Activated T-helper 2 cell treated with anti-CD3 and anti-CD28 coated beads, Interferon-gamma antibody, Interleukin-2, Interleukin-4, amounts not matched to agents 10 μg/mL and 5 μg/mL and 100 μg/mL, durations not matched to agents 14 hours and 24 hours and 36 hours (primary cell): ENCODE measurements around the gene FAM13C. TPM values are rescaled to one million over a fixed set of nuclear protein-coding genes. Genes with fewer than 3 reads are reported as not detected.

ENCODE experiments used
- DNase-seq: peaks from one replicate; pipeline ENCODE4 v3.0.0; 2021; ENCODE audit warnings: low spot score
- H3K27ac Mint-ChIP-seq: one replicate; pipeline ENCODE4 v1.8.0; 2021; ENCODE audit warnings: mixed read lengths
- H3K27me3 Mint-ChIP-seq: one replicate; pipeline ENCODE4 v1.8.0; 2021; ENCODE audit warnings: low read depth, mixed read lengths
- H3K36me3 Mint-ChIP-seq: one replicate; pipeline ENCODE4 v1.8.0; 2021; ENCODE audit warnings: low read depth, mixed read lengths
- H3K4me1 Mint-ChIP-seq: one replicate; pipeline ENCODE4 v1.8.0; 2021; ENCODE audit warnings: low read depth, mixed read lengths
- H3K4me3 Mint-ChIP-seq: one replicate; pipeline ENCODE4 v1.8.0; 2021; ENCODE audit warnings: low read depth, mild to moderate bottlenecking, moderate library complexity, mixed read lengths
- H3K9me3 Mint-ChIP-seq: one replicate; pipeline ENCODE4 v1.8.0; 2021; ENCODE audit warnings: mixed read lengths
- intact Hi-C: fragments of 100-400 bp; cut with micrococcal nuclease; formaldehyde crosslinking; loops from one replicate; pipeline ENCODE4 v1.15.1; 2023
- total RNA-seq: library from RNA; stranded (reverse); gene quantifications from 2 replicates; pipeline ENCODE4 v1.2.3, GENCODE V29; 2022

FAM13C gene
- total RNA-seq, 1 donor from 2014 or later: not detected

- intact Hi-C loops: no loop called here
- Mint-ChIP-seq H3K27me3 (no peaks in the 10 kb centered on the region), H3K27ac (no peak overlapping the region), H3K9me3 (no peaks in the 10 kb centered on the region), H3K4me1 (no peaks in the 10 kb centered on the region), H3K36me3 (no peaks in the 10 kb centered on the region), H3K4me3 (no peak overlapping the region)
- no peak for DNase-seq
Observed at GRCh38 chr10:59354434-59354833, 7.9 kb downstream of the FAM13C start.

- intact Hi-C loops: no loop called here
- no peak overlapping the region for H3K4me3 Mint-ChIP-seq
- no peak overlapping the region for H3K27ac Mint-ChIP-seq
- H3K4me1 Mint-ChIP-seq: no peaks in the 10 kb centered on the region
- H3K27me3 Mint-ChIP-seq: no peaks in the 10 kb centered on the region
- H3K9me3 Mint-ChIP-seq: no peaks in the 10 kb centered on the region
- no peaks in the 10 kb centered on the region for H3K36me3 Mint-ChIP-seq
- DNase-seq: no peak
Observed at GRCh38 chr10:59350558-59350957, 11.8 kb downstream of the FAM13C start.

- DNase-seq: no peak
- Mint-ChIP-seq H3K9me3 (no peaks in the 10 kb centered on the region), H3K4me1 (no peaks in the 10 kb centered on the region), H3K36me3 (no peaks in the 10 kb centered on the region), H3K27me3 (no peaks in the 10 kb centered on the region), H3K27ac (no peak overlapping the region), H3K4me3 (no peak overlapping the region)
- intact Hi-C loops: no loop called here
Observed at GRCh38 chr10:59346321-59346720, 16.0 kb downstream of the FAM13C start.

GRCh38 chr10:59342723-59343122 lies 19.6 kb downstream of the FAM13C start:
- Mint-ChIP-seq H3K9me3 (no peaks in the 10 kb centered on the region), H3K36me3 (no peaks in the 10 kb centered on the region), H3K27ac (no peak overlapping the region), H3K27me3 (no peaks in the 10 kb centered on the region), H3K4me1 (no peaks in the 10 kb centered on the region), H3K4me3 (no peak overlapping the region)
- no peak for DNase-seq
- intact Hi-C loops: no loop called here

- Mint-ChIP-seq H3K27ac (no peak overlapping the region), H3K36me3 (no peaks in the 10 kb centered on the region), H3K4me3 (no peak overlapping the region), H3K9me3 (no peaks in the 10 kb centered on the region), H3K4me1 (no peaks in the 10 kb centered on the region), H3K27me3 (no peaks in the 10 kb centered on the region)
- DNase-seq: no peak
- intact Hi-C loops: no loop called here
Observed at GRCh38 chr10:59342000-59342399, 20.3 kb downstream of the FAM13C start.

GRCh38 chr10:59340285-59340684 lies 22.1 kb downstream of the FAM13C start:
- H3K9me3 Mint-ChIP-seq: no peaks in the 10 kb centered on the region
- no peaks in the 10 kb centered on the region for H3K27me3 Mint-ChIP-seq
- no peaks in the 10 kb centered on the region for H3K4me1 Mint-ChIP-seq
- H3K27ac Mint-ChIP-seq: no peak overlapping the region
- DNase-seq: no peak
- intact Hi-C loops: no loop called here
- H3K36me3 Mint-ChIP-seq: no peaks in the 10 kb centered on the region
- no peak overlapping the region for H3K4me3 Mint-ChIP-seq

GRCh38 chr10:59339351-59339750 lies 23.0 kb downstream of the FAM13C start:
- no peak overlapping the region for H3K27ac Mint-ChIP-seq
- no peak overlapping the region for H3K4me3 Mint-ChIP-seq
- intact Hi-C loops: no loop called here
- H3K9me3 Mint-ChIP-seq: no peaks in the 10 kb centered on the region
- H3K27me3 Mint-ChIP-seq: no peaks in the 10 kb centered on the region
- DNase-seq: no peak
- no peaks in the 10 kb centered on the region for H3K36me3 Mint-ChIP-seq
- H3K4me1 Mint-ChIP-seq: no peaks in the 10 kb centered on the region

- Mint-ChIP-seq H3K9me3 (no peaks in the 10 kb centered on the region), H3K27me3 (no peaks in the 10 kb centered on the region), H3K36me3 (no peaks in the 10 kb centered on the region), H3K4me1 (no peaks in the 10 kb centered on the region), H3K27ac (no peak overlapping the region), H3K4me3 (no peak overlapping the region)
- DNase-seq: no peak
- intact Hi-C loops: no loop called here
Observed at GRCh38 chr10:59337201-59337652, 25.1 kb downstream of the FAM13C start.

GRCh38 chr10:59336632-59337031 lies 25.7 kb downstream of the FAM13C start:
- Mint-ChIP-seq H3K27me3 (no peaks in the 10 kb centered on the region), H3K4me1 (no peaks in the 10 kb centered on the region), H3K27ac (no peak overlapping the region), H3K9me3 (no peaks in the 10 kb centered on the region), H3K4me3 (no peak overlapping the region), H3K36me3 (no peaks in the 10 kb centered on the region)
- no peak for DNase-seq
- intact Hi-C loops: no loop called here

- no peaks in the 10 kb centered on the region for H3K4me1 Mint-ChIP-seq
- no peaks in the 10 kb centered on the region for H3K9me3 Mint-ChIP-seq
- no peak overlapping the region for H3K4me3 Mint-ChIP-seq
- DNase-seq: no peak
- H3K27ac Mint-ChIP-seq: no peak overlapping the region
- intact Hi-C loops: no loop called here
- H3K36me3 Mint-ChIP-seq: no peaks in the 10 kb centered on the region
- no peaks in the 10 kb centered on the region for H3K27me3 Mint-ChIP-seq
Observed at GRCh38 chr10:59335497-59335896, 26.9 kb downstream of the FAM13C start.

- Mint-ChIP-seq H3K4me3 (no peak overlapping the region), H3K9me3 (no peaks in the 10 kb centered on the region), H3K27ac (no peak overlapping the region), H3K36me3 (no peaks in the 10 kb centered on the region), H3K27me3 (no peaks in the 10 kb centered on the region), H3K4me1 (no peaks in the 10 kb centered on the region)
- intact Hi-C loops: no loop called here
- no peak for DNase-seq
Observed at GRCh38 chr10:59333701-59334100, 28.6 kb downstream of the FAM13C start.

GRCh38 chr10:59332581-59332980 lies 29.8 kb downstream of the FAM13C start:
- intact Hi-C loops: no loop called here
- H3K36me3 Mint-ChIP-seq: no peaks in the 10 kb centered on the region
- no peak overlapping the region for H3K27ac Mint-ChIP-seq
- H3K4me1 Mint-ChIP-seq: no peaks in the 10 kb centered on the region
- H3K27me3 Mint-ChIP-seq: no peaks in the 10 kb centered on the region
- no peaks in the 10 kb centered on the region for H3K9me3 Mint-ChIP-seq
- DNase-seq: no peak
- no peak overlapping the region for H3K4me3 Mint-ChIP-seq

- no peaks in the 10 kb centered on the region for H3K9me3 Mint-ChIP-seq
Observed at GRCh38 chr10:59331661-59332060, 30.7 kb downstream of the FAM13C start.

GRCh38 chr10:59325116-59325515 lies 37.2 kb downstream of the FAM13C start:
- no peak overlapping the region for H3K4me3 Mint-ChIP-seq
- no peaks in the 10 kb centered on the region for H3K9me3 Mint-ChIP-seq
- no peaks in the 10 kb centered on the region for H3K27me3 Mint-ChIP-seq
- no peak overlapping the region for H3K27ac Mint-ChIP-seq
- intact Hi-C loops: no loop called here
- H3K36me3 Mint-ChIP-seq: no peaks in the 10 kb centered on the region
- H3K4me1 Mint-ChIP-seq: no peaks in the 10 kb centered on the region
- DNase-seq: no peak

More at GRCh38 chr10:59331661-59332060, 30.7 kb downstream of the FAM13C start:
- H3K4me3 Mint-ChIP-seq: no peak overlapping the region
- H3K27me3 Mint-ChIP-seq: no peaks in the 10 kb centered on the region
- no peak overlapping the region for H3K27ac Mint-ChIP-seq
- H3K36me3 Mint-ChIP-seq: no peaks in the 10 kb centered on the region
- no peak for DNase-seq
- H3K4me1 Mint-ChIP-seq: no peaks in the 10 kb centered on the region
- intact Hi-C loops: no loop called here
